ENCODE measurements around the gene EID2B. TPM values are rescaled to one million over a fixed set of nuclear protein-coding genes. Genes with fewer than 3 reads are reported as not detected.

EID2B gene
- total RNA-seq, 1 donor from 2014 or later = 2.0 TPM

DNA sequence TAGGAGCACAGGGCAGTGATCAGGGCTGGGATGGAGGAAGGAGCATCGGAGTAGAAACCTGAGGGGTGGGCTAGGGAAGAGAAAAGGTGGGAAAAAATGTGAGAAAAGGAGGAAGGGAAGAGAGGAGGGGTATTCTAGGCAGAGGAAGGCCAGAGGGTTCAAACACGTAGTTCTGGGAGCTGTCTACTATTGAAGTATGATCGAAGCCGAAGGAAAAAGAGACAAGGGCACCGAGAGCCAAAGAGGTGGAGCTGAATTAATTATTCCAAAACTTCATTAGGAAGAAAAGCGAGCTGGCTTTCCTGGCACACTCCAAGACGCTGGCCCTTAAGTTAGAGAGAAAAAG, 26.1 kb downstream of the EID2B start:
- intact Hi-C loops (cut with micrococcal nuclease) = no loop called here
- no peak for DNase-seq
- no peak for ATAC-seq

DNA sequence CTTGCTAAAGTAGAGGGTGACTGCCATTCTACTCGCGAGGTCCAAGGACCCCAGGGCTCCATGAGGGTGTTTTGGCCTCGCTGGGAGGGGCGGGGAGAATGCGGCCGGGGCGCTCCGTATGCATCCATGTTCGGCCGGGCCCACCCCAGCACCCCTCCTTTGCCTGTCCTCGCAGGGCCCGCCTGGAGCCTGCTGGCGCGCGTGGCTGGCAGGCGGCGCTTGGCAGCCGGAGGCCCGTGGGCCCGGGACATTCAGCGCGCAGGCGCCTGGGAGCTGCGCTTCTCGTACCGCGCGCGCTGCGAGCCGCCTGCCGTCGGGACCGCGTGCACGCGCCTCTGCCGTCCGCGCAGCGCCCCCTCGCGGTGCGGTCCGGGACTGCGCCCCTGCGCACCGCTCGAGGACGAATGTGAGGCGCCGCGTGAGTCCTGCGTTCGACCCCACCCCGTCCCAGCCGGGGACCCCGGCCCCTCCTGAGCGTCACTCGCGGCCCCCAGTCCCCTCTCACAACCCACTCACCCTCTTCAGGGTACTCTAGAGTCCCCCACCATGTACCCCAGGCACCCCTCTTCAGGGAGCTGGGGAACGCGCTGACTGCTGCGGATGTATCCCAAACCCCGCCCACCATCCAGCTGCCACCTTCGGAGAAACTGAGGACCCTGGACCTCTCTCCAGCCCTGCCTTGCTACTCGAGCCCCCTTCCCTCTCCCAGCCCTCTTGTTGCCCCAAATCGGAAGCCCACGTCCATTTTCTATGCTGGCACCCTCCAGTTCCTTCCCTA, 29.8 kb downstream of the EID2B start:
- intact Hi-C loops (cut with micrococcal nuclease) = no loop called here
- peak; percentile 79 for ATAC-seq
- peak; percentile 79 for DNase-seq

DNA sequence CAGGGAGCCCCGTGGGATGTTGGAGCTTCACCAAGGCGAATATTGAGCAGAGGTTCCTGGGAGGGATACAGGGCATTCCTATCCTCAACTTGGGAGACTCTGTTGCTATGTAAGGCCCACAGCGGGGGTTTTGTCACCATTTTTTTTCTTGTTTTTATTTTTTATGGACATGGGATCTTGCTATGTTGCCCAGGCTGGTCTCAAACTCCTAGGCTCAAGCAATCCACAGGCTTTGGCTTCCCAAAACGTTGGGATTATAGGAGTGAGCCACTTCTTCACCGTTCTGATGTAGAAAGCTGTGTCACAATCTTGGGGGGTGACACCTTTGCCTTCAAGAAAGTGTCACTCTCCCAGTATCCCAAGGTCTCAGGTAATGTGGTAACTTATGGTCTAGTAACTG, 31.3 kb downstream of the EID2B start:
- ATAC-seq (no peak), DNase-seq (no peak)
- intact Hi-C loops (cut with micrococcal nuclease) = no loop called here

DNA sequence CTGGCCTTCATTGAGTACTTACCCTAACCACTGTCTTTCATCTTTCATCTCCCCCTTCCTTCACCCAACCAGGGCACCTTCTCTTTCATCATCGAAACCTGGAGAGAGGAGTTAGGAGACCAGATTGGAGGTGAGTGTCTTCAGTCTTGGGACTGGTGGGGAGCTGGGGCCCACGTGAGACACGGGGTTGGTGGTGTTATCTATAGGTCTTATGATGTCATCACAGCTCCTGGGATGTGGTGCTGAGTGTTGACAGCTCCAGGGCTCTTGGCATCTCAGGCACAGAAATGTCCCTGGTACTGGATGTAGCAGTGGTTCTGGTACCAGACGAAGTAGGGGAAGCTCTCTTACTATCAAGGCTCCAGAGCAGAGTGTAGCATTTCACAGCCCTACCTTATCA, 32.1 kb downstream of the EID2B start:
- no peak for ATAC-seq

DNA sequence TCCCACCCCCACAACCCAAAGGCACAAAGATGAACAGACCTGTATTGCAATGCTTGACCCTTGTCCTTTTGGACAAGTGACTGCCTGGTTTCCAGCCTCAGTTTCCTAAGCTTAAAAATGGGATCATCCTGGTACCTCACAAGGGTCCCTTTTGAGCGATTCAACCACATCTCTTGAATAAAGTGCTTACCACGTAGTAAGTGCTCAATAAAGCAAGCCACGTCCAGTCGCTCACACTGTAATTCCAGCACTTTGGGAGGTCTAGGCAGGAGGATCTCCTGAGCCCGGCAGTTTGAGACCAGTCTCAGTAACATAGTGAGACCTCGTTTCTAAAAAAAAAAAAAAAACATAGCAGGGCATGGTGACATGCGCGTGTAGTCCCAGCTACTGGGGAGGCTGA, 32.7 kb downstream of the EID2B start:
- ATAC-seq = no peak
- intact Hi-C loops (cut with micrococcal nuclease) = no loop called here
- no peak for DNase-seq

More for the DNA sequence above, 32.1 kb downstream of the EID2B start:
- intact Hi-C loops (cut with micrococcal nuclease) = no loop called here
- DNase-seq = no peak

DNA sequence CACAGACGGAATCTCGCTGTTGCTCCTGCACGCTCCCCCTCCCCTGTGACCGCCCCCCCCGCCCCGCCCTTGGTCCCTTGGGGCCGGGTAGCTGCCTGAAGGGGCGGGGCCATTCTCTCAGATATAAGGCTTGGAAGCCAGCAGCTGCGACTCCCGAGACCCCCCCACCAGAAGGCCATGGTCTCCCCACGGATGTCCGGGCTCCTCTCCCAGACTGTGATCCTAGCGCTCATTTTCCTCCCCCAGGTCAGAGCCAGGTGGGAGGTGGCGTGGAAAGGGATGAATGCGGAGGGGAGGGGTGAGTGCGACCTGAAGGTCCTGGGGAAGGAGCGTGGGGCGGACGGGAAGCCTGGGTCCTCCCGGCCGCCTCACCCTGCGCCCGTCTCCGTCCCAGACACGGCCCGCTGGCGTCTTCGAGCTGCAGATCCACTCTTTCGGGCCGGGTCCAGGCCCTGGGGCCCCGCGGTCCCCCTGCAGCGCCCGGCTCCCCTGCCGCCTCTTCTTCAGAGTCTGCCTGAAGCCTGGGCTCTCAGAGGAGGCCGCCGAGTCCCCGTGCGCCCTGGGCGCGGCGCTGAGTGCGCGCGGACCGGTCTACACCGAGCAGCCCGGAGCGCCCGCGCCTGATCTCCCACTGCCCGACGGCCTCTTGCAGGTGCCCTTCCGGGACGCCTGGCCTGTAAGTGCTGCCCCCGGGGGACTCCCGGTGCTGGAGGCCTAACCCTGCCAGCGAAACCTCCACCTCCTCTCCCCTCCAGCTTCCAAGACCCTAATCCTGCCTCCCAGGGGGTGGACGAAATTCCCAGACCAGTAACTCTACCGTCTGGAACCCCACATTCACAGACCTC, 33.6 kb downstream of the EID2B start, which contains the start of gene DLL3:
TSS of gene DLL3 (plus strand) at position 150 of the 845 bp plus-strand sequence. CDS start at position 178, 28 bp downstream.
- intact Hi-C loops (cut with micrococcal nuclease) = no loop called here
- DNase-seq (no peak), ATAC-seq (no peak)

DNA sequence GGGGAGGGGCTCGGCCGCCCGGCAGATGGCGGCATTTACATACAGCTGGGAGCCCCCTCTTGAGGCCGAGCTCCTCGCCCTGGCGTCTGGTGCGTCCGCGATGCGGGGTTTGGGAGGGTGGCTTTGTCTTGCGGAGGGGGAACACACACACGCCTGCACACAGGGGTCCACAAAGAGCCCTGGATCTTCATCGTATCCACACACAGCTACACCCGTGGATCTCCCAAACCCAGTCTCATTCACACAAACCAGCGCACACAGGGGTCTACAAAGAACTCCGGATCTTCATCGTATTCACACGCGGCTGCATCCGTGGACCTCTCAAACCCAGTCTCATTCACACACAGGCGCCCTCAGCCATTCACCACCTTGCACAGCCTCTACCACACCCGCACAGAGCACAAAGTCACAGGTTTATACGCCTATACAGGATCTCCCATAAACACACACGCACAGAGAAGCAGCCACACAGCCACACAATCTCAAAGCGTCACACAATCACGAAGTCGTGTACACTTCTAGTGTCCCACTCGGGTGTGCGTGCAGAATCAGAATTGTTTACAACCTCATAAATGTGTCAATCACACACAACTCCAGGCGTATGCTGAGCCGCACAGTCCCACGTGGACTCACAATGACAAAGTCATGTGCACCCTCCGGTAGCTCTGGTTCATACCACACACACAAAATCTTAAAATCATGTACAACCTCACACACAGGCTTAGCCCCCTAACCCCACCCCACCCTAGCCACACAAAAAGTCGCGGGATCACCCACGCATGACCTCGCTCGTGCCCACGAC, 34.5 kb downstream of the EID2B start:
- intact Hi-C loops (cut with micrococcal nuclease) = no loop called here
- DNase-seq (peak; percentile 43), ATAC-seq (peak; percentile 49)

DNA sequence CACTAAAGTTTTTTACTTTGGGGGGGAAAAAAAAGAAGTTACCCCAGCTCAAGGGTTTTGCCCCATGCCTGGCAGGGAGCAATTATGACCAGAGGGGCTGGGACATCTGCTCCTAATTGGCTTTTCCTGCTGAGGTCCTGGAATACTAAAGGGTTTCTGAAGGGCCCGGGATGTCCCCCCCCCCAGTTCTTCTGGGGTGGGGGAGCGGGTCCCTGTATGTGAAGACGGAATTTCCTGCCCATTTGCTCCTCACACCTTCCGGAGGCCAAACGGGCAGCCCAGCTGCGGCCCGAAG, 35.0 kb downstream of the EID2B start:
- intact Hi-C loops (cut with micrococcal nuclease) = no loop called here
- DNase-seq (no peak), ATAC-seq (no peak)

DNA sequence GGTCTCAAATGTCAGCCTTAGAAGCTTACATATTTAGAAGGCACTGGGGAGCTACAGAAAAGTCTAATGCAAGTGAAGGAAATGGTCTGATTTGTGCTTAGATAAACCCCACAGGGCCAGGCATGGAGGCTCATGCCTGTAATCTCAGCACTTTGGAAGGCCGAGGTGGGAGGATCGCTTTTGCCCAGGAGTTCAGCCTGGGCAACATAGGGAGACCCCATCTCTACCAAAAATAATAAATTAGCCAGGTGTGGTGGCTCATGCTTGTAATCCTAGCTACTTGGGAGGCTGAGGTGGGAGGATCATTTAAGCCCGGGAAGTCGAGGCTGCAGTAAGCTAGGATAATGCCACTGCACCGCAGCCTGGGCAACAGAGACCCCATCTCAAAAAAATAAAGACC, 36.6 kb downstream of the EID2B start:
- no peak for DNase-seq
- intact Hi-C loops (cut with micrococcal nuclease) = no loop called here
- ATAC-seq = no peak

DNA sequence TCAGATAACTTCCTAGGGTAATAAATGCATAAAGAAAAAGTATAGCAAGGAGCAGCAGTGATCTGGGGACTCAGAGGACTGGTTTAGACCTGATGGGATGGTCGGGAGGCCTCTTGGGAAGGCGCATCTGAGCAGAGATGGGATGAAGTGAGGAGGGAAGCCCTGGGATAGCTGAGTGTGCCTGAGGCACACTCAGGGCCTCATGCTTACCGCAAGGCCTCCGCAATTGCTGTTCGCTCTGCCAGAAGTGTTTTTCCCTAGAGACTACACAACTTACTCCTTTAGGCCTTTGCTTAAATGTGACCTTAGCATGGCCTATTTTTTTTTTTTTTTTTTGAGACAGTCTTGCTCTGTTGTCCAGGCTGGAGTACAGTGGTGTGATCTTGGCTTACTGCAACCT, 38.0 kb downstream of the EID2B start:
- intact Hi-C loops (cut with micrococcal nuclease) = no loop called here
- ATAC-seq = no peak
- no peak for DNase-seq

DNA sequence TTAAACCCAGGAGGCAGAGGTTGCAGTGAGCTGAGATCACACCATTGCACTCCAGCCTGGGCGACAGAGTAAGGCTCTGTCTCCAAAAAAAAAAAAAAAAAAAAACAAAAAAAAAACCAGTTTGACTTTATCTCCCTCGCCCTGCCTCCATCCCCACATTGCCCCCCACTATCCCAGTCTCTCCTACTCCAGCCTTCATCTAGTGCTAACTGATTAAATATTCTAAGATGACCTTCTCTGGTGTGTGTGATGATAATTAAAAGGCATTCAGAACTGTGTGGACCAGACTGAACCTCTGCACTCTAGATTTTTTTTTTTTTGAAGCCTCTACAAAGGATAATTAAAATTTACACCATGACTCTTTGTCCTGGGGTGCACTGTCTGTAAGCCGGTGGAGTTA, 39.9 kb downstream of the EID2B start:
- ATAC-seq (no peak), DNase-seq (no peak)
- intact Hi-C loops (cut with micrococcal nuclease) = no loop called here

DNA sequence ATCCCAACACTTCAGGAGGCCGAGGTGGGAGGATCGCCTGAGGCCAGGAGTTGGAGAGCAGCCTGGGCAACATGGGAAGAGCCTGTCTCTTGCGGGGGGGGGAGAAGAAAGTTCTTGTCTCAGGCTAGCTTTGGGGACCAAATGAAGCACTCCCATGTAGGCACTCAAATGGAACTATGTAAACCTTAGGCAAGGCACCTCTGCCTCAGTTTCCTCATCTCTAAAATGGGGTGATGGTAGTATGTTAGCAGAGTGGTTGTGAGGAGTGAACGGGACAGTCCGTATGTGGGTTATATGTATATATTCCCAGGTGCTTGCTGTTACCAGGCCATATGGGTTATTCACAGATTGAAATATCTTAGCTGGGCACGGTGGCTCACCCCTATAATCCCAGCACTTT, 40.4 kb downstream of the EID2B start:
- ATAC-seq (no peak), DNase-seq (no peak)
- intact Hi-C loops (cut with micrococcal nuclease) = no loop called here

DNA sequence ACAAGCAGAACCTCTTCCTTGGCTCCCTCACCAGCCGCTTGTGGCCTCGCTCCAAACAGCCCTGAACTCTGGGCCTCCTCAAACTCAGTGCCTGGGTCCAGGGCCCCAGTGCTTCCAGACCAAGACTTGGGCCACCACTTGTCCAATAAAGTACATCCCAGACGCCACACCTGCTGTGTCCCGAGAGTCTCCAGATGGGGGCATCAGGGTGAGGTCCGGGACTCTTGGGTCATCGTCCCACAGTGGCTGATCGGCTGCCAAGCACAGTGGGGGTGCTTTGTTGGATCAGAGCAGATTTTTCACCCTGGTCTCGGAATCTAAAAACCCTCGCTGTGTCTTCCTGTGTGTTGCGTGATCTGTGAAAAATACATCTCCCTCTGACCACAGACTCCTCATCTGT, 42.9 kb downstream of the EID2B start:
- ATAC-seq (no peak), DNase-seq (no peak)
- intact Hi-C loops (cut with micrococcal nuclease) = loop anchor here (10.0 kb wide), 1 partner anchor 45 kb away; the partner anchor contains the start of gene EID2B

DNA sequence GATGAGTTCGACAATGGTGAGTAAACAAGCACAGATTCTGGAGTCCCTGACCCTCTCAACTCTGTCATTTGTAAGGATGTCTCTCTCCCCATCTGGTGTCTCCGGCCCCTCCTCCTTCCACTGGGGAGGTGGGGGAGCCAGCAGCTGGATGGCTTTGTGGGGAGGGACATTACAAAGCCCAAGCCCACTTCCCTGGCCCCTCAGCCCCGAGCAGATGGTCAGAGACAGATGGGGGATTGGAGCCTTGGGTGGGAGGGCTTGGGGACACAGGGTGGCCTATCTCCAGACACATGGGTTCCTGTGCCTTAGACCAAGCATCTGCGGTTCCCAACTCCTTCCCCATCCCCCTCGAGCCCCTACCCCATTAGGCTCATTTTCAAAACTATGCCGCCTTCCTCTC, 49.5 kb downstream of the EID2B start:
- no peak for DNase-seq
- no peak for ATAC-seq
- intact Hi-C loops (cut with micrococcal nuclease) = loop anchor here (10.0 kb wide), 1 partner anchor 52 kb away; the partner anchor contains the start of gene EID2B

DNA sequence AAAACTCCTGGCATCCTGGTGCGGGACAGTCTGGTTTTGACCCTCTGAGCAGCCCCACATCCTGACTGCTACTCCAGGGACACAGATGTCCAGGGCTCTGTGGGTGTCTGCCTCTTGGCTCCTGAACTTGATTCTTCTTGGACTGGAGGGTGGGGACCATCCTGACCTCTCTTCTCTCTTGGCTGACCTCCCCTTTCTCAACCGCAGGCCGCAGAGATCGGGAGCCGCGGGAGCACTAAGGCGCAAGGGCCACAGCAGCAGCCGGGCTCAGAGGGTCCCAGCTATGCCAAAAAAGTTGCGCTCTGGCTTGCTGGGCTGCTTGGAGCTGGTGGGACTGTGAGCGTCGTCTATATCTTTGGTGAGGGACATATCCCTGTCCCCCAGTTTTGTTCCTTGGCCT, 51.0 kb downstream of the EID2B start:
- DNase-seq (no peak), ATAC-seq (no peak)
- intact Hi-C loops (cut with micrococcal nuclease) = loop anchor here (10.0 kb wide), 1 partner anchor 53 kb away; the partner anchor contains the start of gene EID2B

DNA sequence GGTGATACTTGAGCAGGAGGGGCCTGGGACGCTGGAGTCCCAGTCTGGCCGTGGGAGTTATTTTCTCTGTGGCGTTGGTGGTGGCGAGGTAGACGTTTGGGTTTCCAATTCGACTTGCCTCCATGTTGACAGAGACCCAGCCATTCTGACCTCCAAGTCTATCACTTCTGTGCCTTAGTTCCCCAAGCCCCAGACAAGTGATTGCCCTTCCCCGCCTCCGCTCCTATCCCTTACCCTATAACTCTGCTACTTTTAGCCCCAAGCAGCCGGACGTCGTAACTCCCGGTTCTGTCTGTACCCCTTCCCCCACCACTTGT, 51.5 kb downstream of the EID2B start:
- DNase-seq = no peak
- ATAC-seq = no peak
- intact Hi-C loops (cut with micrococcal nuclease) = loop anchor here (10.0 kb wide), 1 partner anchor 54 kb away; the partner anchor contains the start of gene EID2B

Data from left ventricle myocardium superior (tissue), 1 donor.